GM23338 (cell line): ENCODE measurements around the gene SMIM45.

Experiments used
- ATAC-seq: fragments of 200-7000 bp; cut with Tn5 transposase; 3 replicates; pipeline ENCODE4 v1.9.1; 2020
- DNase-seq: peaks from one replicate; pipeline ENCODE4 v3.0.0-alpha.2; 2015; ENCODE audit warnings: low spot score
- H2AFZ ChIP-seq: fragments of 200-600 bp; sonication (generic); 2 replicates; pipeline ENCODE4 v1.8.0; 2016; ENCODE audit warnings: antibody characterized with exemption, mild to moderate bottlenecking, moderate library complexity
- H3F3A ChIP-seq: fragments of 200-600 bp; sonication (generic); replicated peaks from 2 replicates; pipeline ENCODE4 v1.8.0; 2017; ENCODE audit warnings: antibody characterized with exemption, mixed run types, low read depth
- H3K27ac ChIP-seq: fragments of 200-600 bp; sonication (generic); 2 replicates; pipeline ENCODE4 v1.6.1; 2016; ENCODE audit warnings: low read depth
- H3K27me3 ChIP-seq: fragments of 200-600 bp; sonication (generic); 2 replicates; pipeline ENCODE4 v1.8.0; 2016; ENCODE audit warnings: mild to moderate bottlenecking, mixed run types, moderate library complexity; ENCODE audit not compliant: insufficient read depth
- H3K36me3 ChIP-seq: fragments of 200-600 bp; sonication (generic); 2 replicates; pipeline ENCODE4 v1.8.0; 2016; ENCODE audit warnings: mild to moderate bottlenecking; ENCODE audit not compliant: insufficient read depth
- H3K4me1 ChIP-seq: fragments of 200-600 bp; sonication (generic); 2 replicates; pipeline ENCODE4 v1.8.0; 2016; ENCODE audit warnings: mild to moderate bottlenecking, moderate library complexity; ENCODE audit not compliant: insufficient read depth
- H3K4me2 ChIP-seq: fragments of 200-600 bp; sonication (generic); 2 replicates; pipeline ENCODE4 v1.7.1; 2017; ENCODE audit warnings: mixed run types
- H3K4me3 ChIP-seq: fragments of 200-600 bp; sonication (generic); 2 replicates; pipeline ENCODE4 v1.6.1; 2016; ENCODE audit warnings: mixed run types
- H3K79me2 ChIP-seq: fragments of 200-600 bp; sonication (generic); replicated peaks from 2 replicates; pipeline ENCODE4 v1.8.0; 2017; ENCODE audit warnings: mild to moderate bottlenecking; ENCODE audit not compliant: insufficient read depth
- H3K9me2 ChIP-seq: fragments of 200-600 bp; sonication (generic); 2 replicates; pipeline ENCODE4 v1.8.0; 2017; ENCODE audit not compliant: insufficient read depth
- H4K20me1 ChIP-seq: fragments of 200-600 bp; sonication (generic); replicated peaks from 2 replicates; pipeline ENCODE4 v1.8.0; 2017; ENCODE audit warnings: mild to moderate bottlenecking; ENCODE audit not compliant: insufficient read depth
- H3K27ac Mint-ChIP-seq: 2 replicates; pipeline ENCODE4 v1.8.0; 2020; ENCODE audit warnings: inconsistent platforms, mild to moderate bottlenecking, moderate library complexity, mixed read lengths
- H3K27me3 Mint-ChIP-seq: 3 replicates; pipeline ENCODE4 v1.8.0; 2022; ENCODE audit warnings: low read depth, mild to moderate bottlenecking, moderate library complexity, mixed read lengths, inconsistent platforms; ENCODE audit not compliant: insufficient read depth, poor library complexity
- H3K36me3 Mint-ChIP-seq: 3 replicates; pipeline ENCODE4 v1.8.0; 2021; ENCODE audit warnings: low read depth, mild to moderate bottlenecking, inconsistent platforms, moderate library complexity, mixed read lengths
- H3K4me1 Mint-ChIP-seq: 3 replicates; pipeline ENCODE4 v1.8.0; 2020; ENCODE audit warnings: mild to moderate bottlenecking, inconsistent platforms, mixed read lengths
- H3K4me3 Mint-ChIP-seq: 3 replicates; pipeline ENCODE4 v1.8.0; 2021; ENCODE audit warnings: moderate library complexity, mild to moderate bottlenecking, inconsistent platforms, mixed read lengths
- H3K9me3 Mint-ChIP-seq: 3 replicates; pipeline ENCODE4 v1.8.0; 2020; ENCODE audit warnings: moderate library complexity, mild to moderate bottlenecking, inconsistent platforms, mixed read lengths
- CREB1 ChIP-seq: fragments of 250-450 bp; sonication (Bioruptor Pico); IDR thresholded peaks from 2 replicates; pipeline ENCODE4 v1.5.0; 2020; ENCODE audit warnings: low read depth, mild to moderate bottlenecking, moderate library complexity
- ETS1 ChIP-seq: IDR thresholded peaks from 2 replicates; pipeline ENCODE4 v1.6.1; 2016; ENCODE audit warnings: antibody characterized with exemption
- JUNB ChIP-seq: IDR thresholded peaks from one replicate; pipeline ENCODE4 v1.6.1; 2016; ENCODE audit warnings: antibody characterized with exemption; ENCODE audit not compliant: unreplicated experiment
- NANOG ChIP-seq: IDR thresholded peaks from 2 replicates; pipeline ENCODE4 v1.6.1; 2016; ENCODE audit warnings: antibody characterized with exemption, borderline replicate concordance
- POLR2AphosphoS5 ChIP-seq: IDR thresholded peaks from 2 replicates; pipeline ENCODE4 v1.6.1; 2016; ENCODE audit warnings: antibody characterized with exemption, low read depth
- REST ChIP-seq: IDR thresholded peaks from one replicate; pipeline ENCODE4 v1.6.1; 2018; ENCODE audit warnings: antibody characterized with exemption; ENCODE audit not compliant: unreplicated experiment
- ZNF331 ChIP-seq: fragments of 250-450 bp; sonication (Bioruptor Pico); IDR thresholded peaks from 2 replicates; pipeline ENCODE4 v1.5.0; 2020; ENCODE audit warnings: low read depth, mild to moderate bottlenecking, moderate library complexity
- ZNF462 ChIP-seq: fragments of 250-450 bp; sonication (Bioruptor Pico); IDR thresholded peaks from 2 replicates; pipeline ENCODE4 v1.5.0; 2020; ENCODE audit warnings: mild to moderate bottlenecking, moderate library complexity
- TF ChIP-seq, protein P1 (sequence below), 2 experiments: fragments of 200-600 bp in 1 of 2; sonication (generic) in 1 of 2; conservative IDR thresholded peaks; 2 replicates each; pipeline versions ENCODE4 v1.5.1 to v1.6.1; 2016 to 2017; ENCODE audit warnings: antibody characterized with exemption in 2 of 2, low read depth in 2 of 2, mild to moderate bottlenecking in 2 of 2, moderate library complexity in 1 of 2

Gene SMIM45

DNA sequence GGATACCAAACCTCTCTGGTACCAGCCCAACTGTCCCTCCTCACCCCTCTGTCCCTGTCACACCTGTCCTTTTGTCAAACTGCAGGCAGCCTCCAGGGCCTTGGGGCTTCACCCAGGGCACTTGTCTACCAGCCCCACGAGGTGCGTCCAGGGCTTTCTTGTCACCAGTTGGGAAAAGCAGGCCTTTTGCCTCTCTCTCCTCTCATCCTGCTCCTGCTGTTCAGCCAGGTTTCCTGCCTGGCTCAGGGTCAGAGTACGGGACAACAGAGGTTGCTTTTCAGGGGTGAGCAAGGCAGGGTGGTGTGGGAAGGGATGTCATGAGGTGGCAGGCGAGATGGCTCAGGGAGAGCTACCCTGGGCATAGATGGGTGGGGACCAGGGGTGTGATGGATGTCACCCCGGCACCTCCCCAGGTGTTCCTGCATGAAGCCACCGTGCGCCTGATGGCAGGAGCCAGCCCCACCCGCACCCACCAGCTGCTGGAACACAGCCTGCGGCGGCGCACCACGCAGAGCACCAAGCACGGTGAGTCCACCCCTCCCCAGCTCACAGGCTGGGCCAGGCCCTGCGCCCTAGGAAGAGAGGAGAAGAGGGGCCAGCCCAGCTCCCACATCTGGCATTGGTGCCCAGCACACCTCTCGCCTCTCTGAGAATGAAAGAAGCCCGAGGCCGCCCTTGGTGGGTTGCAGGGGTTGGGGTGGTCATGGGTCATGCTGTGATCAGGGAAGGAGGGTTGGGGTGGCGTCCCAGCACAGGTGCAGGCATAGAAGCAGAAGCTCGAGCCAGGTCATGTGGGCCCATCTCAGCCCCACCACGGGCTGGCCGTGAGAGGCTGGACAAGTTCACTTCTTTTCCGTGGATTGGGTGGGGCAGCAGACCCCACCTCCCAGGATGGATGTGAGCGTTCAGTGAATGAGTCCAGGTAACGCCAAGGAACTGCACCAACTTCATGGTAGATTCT lies 47.2 kb upstream of the SMIM45 start (continued):
- no peak for TF ChIP-seq ETS1

GRCh38 chr22:41905411-41906202 lies 46.3 kb upstream of the SMIM45 start:
- H4K20me1 ChIP-seq, result peaks cover 8% of the 10 kb centered on the region
- DNase-seq, result no peak
- peaks cover 33% of the 10 kb centered on the region for H3K36me3 Mint-ChIP-seq
- TF ChIP-seq JUNB (no peak), CREB1 (CRISPR knock-in tag) (no peak), ZNF462 (no peak), POLR2AphosphoS5 (no peak), REST (no peak), ZNF331 (no peak), NANOG (no peak)
- TF ChIP-seq, protein P1, sequence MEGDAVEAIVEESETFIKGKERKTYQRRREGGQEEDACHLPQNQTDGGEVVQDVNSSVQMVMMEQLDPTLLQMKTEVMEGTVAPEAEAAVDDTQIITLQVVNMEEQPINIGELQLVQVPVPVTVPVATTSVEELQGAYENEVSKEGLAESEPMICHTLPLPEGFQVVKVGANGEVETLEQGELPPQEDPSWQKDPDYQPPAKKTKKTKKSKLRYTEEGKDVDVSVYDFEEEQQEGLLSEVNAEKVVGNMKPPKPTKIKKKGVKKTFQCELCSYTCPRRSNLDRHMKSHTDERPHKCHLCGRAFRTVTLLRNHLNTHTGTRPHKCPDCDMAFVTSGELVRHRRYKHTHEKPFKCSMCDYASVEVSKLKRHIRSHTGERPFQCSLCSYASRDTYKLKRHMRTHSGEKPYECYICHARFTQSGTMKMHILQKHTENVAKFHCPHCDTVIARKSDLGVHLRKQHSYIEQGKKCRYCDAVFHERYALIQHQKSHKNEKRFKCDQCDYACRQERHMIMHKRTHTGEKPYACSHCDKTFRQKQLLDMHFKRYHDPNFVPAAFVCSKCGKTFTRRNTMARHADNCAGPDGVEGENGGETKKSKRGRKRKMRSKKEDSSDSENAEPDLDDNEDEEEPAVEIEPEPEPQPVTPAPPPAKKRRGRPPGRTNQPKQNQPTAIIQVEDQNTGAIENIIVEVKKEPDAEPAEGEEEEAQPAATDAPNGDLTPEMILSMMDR (conservative IDR thresholded peaks at IDR 0.05; ENCODE audit: low read depth in 2 of 2), result no peak; a peak in 1 of 4 replicates

More at GRCh38 chr22:41905411-41906202, 46.3 kb upstream of the SMIM45 start:
- no peak overlapping the region for H3K4me3 Mint-ChIP-seq
- Histone ChIP-seq H3K27me3 (peaks cover 24% of the 10 kb centered on the region), H3K9me2 (no peaks in the 10 kb centered on the region), H3K27ac (no peak overlapping the region), H2AFZ (no peak overlapping the region), H3K4me3 (no peak overlapping the region), H3K79me2 (no peaks in the 10 kb centered on the region), H3K36me3 (peaks cover 3% of the 10 kb centered on the region; the same call in 1 of the 2 replicates), H3F3A (peaks cover 20% of the 10 kb centered on the region), H3K4me1 (peaks cover 8% of the 10 kb centered on the region; the same call in 1 of the 2 replicates), H3K4me2 (no peak overlapping the region)
- no peaks in the 10 kb centered on the region for H3K9me3 Mint-ChIP-seq
- no peak for ATAC-seq
- H3K4me1 Mint-ChIP-seq, result peaks cover 8% of the 10 kb centered on the region; the same call in 1 of the 3 replicates
- peaks cover 30% of the 10 kb centered on the region for H3K27me3 Mint-ChIP-seq
- H3K27ac Mint-ChIP-seq, result no peak overlapping the region
